ENCODE results near the gene KIF5B.

GRCh38 chr10:32046151-32046550 lies 10.1 kb downstream of the KIF5B start:
- no peak for TF ChIP-seq EZH2 (IDR thresholded peaks at IDR 0.05; ENCODE audit: low read depth, unreplicated experiment)
- TF ChIP-seq, protein P1, sequence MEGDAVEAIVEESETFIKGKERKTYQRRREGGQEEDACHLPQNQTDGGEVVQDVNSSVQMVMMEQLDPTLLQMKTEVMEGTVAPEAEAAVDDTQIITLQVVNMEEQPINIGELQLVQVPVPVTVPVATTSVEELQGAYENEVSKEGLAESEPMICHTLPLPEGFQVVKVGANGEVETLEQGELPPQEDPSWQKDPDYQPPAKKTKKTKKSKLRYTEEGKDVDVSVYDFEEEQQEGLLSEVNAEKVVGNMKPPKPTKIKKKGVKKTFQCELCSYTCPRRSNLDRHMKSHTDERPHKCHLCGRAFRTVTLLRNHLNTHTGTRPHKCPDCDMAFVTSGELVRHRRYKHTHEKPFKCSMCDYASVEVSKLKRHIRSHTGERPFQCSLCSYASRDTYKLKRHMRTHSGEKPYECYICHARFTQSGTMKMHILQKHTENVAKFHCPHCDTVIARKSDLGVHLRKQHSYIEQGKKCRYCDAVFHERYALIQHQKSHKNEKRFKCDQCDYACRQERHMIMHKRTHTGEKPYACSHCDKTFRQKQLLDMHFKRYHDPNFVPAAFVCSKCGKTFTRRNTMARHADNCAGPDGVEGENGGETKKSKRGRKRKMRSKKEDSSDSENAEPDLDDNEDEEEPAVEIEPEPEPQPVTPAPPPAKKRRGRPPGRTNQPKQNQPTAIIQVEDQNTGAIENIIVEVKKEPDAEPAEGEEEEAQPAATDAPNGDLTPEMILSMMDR (conservative IDR thresholded peaks at IDR 0.05; ENCODE audit: low read depth in 2 of 2) = no peak
- no peak for TF ChIP-seq EZH2phosphoT487 (IDR thresholded peaks at IDR 0.05; ENCODE audit: unreplicated experiment)

All from GM23338 (cell line).